Psoas muscle (tissue), 8 donors: ENCODE measurements around the gene CCDC39. TPM values are rescaled to one million over a fixed set of nuclear protein-coding genes. Genes with fewer than 3 reads are reported as not detected.

Source experiments
- ATAC-seq, 4 donors: fragments of 200-7000 bp; cut with Tn5 transposase; one replicate each; pipeline ENCODE4 v1.9.1; 2020; ENCODE audit warnings: moderate library complexity in 3 of 4, mild to moderate bottlenecking in 2 of 4
- DNase-seq, 2 donors: peaks; one replicate each; pipeline ENCODE4 v3.0.0-alpha.2; 2020
- H3K27ac ChIP-seq: fragments of 200-600 bp; one replicate; pipeline ENCODE4 v1.8.0; 2022
- H3K27me3 ChIP-seq, 3 donors: fragments of 200-600 bp in 1 of 3; one replicate each; pipeline versions ENCODE4 v1.6.1 to v1.8.0; 2013 to 2022; ENCODE audit warnings: low read length in 2 of 3, mild to moderate bottlenecking in 2 of 3, moderate library complexity in 1 of 3; ENCODE audit not compliant: insufficient read depth in 3 of 3
- H3K36me3 ChIP-seq, 2 donors: fragments of 200-600 bp in 1 of 2; one replicate each; pipeline versions ENCODE4 v1.6.1 to v1.8.0; 2013 to 2022; ENCODE audit warnings: low read depth in 1 of 2, mild to moderate bottlenecking in 1 of 2, moderate library complexity in 1 of 2; ENCODE audit not compliant: insufficient read depth in 1 of 2
- H3K4me1 ChIP-seq: fragments of 200-600 bp; one replicate; pipeline ENCODE4 v1.8.0; 2022
- H3K4me3 ChIP-seq: fragments of 200-600 bp; one replicate; pipeline ENCODE4 v1.8.0; 2022; ENCODE audit warnings: mild to moderate bottlenecking
- H3K9me3 ChIP-seq: fragments of 200-600 bp; one replicate; pipeline ENCODE4 v1.8.0; 2022
- CTCF ChIP-seq: fragments of 200-600 bp; IDR thresholded peaks from one replicate; pipeline ENCODE4 v1.8.0; 2022; ENCODE audit warnings: antibody characterized with exemption
- WGBS, 3 donors: extraction: QIAGEN DNeasy Blood & Tissue Kit; methylation state at CpG; one replicate each; pipeline versions ENCODE4 v1.1.6 to v1.1.7; 2013; 5-methylcytosine and 5-hydroxymethylcytosine counted together
- intact Hi-C, 2 donors: fragments of 100-400 bp; cut with DNase I; formaldehyde crosslinking; loops; one replicate each; pipeline versions ENCODE4 v1.11.0 to v1.14.2; 2022
- polyA plus RNA-seq, 3 donors: library from polyadenylated mRNA; stranded (reverse); fragments of 200-250 nt; gene quantifications; one replicate each; pipeline ENCODE4 v1.2.3, GENCODE V29; 2013
- total RNA-seq, 4 donors: library from RNA; stranded (reverse); fragmentation: NEBNext Ultra II Directional in 2 of 4; extraction: Animal tissue kit (Norgen Biotek cat#: 25700) in 2 of 4; gene quantifications; one replicate each; pipeline versions ENCODE4 v1.2.1 to v1.2.4, GENCODE V29; 2021 to 2023
- donor health status: healthy with polysubstance abuse.
- donor health status: DM: no; HTN: no; CAD: no; lungs with moderate emphysema.
- donor health status: Bipolar disorder and iron deficiency.
- donor health status: healthy.
- donor health status: DM: yes; HTN: yes; CAD: no.
- donor health status: DM: no; HTN: no; CAD: no.
- donor health status: DM: no; HTN: no; CAD: no.
- donor health status: DM: yes; HTN: yes; CAD: no.

Gene CCDC39
- total and polyA plus RNA-seq, 7 donors, result 0.03 to 0.86 (median 0.74) TPM; not detected in 1

- Histone ChIP-seq H3K27me3 (no peaks in the 10 kb centered on the region), H3K9me3 (no peaks in the 10 kb centered on the region), H3K4me3 (no peak overlapping the region), H3K27ac (no peak overlapping the region), H3K36me3 (no peaks in the 10 kb centered on the region), H3K4me1 (no peaks in the 10 kb centered on the region)
- DNase-seq (no peak), ATAC-seq (no peak)
- WGBS, 3 donors, result 71 to 73% (median 72%) methylated on average over 6 of the region's 6 CpGs
- TF ChIP-seq CTCF, result no peak
- intact Hi-C loops, result no loop called here
Measured at GRCh38 chr3:180571831-180572598, 107.3 kb downstream of the CCDC39 start.

GRCh38 chr3:180570238-180570637 lies 109.1 kb downstream of the CCDC39 start:
- intact Hi-C loops, result no loop called here
- ATAC-seq (no peak), DNase-seq (no peak)
- Histone ChIP-seq H3K4me3 (no peak overlapping the region), H3K4me1 (no peaks in the 10 kb centered on the region), H3K9me3 (no peaks in the 10 kb centered on the region), H3K27me3 (no peaks in the 10 kb centered on the region), H3K36me3 (no peaks in the 10 kb centered on the region), H3K27ac (no peak overlapping the region)
- WGBS, 3 donors, result 60 to 68% (median 63%) methylated on average over 4 of the region's 4 CpGs
- TF ChIP-seq CTCF, result no peak

- H3K4me3 ChIP-seq, result no peak overlapping the region
- no peak for TF ChIP-seq CTCF
- H3K27ac ChIP-seq, result no peak overlapping the region
- no peaks in the 10 kb centered on the region for H3K27me3 ChIP-seq
- no peak for ATAC-seq
- DNase-seq, result no peak
- 59 to 72% (median 62%) methylated on average over 2 of the region's 2 CpGs for WGBS, 3 donors
- H3K9me3 ChIP-seq, result no peaks in the 10 kb centered on the region
- no peaks in the 10 kb centered on the region for H3K4me1 ChIP-seq
- H3K36me3 ChIP-seq, result no peaks in the 10 kb centered on the region
- intact Hi-C loops, result no loop called here
Measured at GRCh38 chr3:180564676-180565075, 114.6 kb downstream of the CCDC39 start.

Other genes with a start within 250 kb of the CCDC39 start
- 10 to 100 TPM in 2 of 4 donors, 1 to 10 TPM in 2; 8.3 to 12.6 (median 10.1) TPM for gene TTC14, start 77.3 kb downstream of the CCDC39 start, total RNA-seq
- 10 to 100 TPM in 1 of 3 donors, 1 to 10 TPM in 2; 4.8 to 11.7 (median 6.1) TPM for gene TTC14, start 77.3 kb downstream of the CCDC39 start, polyA plus RNA-seq
- 100 to 1,000 TPM; 636 to 779 (median 715) TPM for gene FXR1, start 233.2 kb upstream of the CCDC39 start, total RNA-seq
- gene FXR1, start 233.2 kb upstream of the CCDC39 start, polyA plus RNA-seq, result 100 to 1,000 TPM; 199 to 777 (median 479) TPM